Measurements from ENCODE around the gene HLF.

The HLF gene

DNA sequence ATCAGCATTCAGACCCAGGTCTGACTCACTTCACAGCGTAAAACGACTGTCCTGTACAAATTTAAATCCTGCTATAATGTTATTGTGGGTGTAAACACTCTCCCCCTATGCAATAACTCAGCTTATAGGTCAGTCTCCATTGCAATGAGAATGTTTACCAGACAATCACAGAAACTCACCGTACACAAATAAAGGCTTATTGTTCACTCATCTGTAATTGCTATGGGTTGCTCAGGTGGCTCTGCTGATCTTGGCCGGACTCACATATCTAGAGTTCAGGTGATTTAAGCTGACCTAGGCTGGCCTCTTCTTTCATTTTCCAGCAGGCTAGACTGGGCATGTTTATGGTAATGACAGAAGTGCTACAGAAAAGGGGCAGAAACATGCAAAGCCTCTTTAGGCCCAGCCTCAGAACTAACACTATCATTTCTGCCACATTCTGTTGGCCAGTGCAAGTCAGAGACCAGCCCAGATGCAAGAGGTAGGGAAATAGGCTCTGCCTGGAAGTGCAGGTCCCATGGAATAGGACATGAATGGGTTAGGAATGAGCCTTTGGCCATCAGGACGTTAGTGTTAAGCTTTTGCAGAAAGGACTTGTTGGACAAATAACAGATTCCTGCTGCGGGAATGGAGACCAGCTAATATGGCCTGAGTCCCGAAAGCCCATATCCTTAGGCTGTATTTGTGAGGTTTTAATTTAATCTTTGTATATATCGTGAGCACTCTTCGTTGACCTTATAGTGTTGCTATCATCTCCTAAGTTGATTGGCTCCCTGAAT, 44.0 kb downstream of the HLF start:
- DNase-seq (ENCODE audit: low read depth in 2 of 2) = no peak

DNA sequence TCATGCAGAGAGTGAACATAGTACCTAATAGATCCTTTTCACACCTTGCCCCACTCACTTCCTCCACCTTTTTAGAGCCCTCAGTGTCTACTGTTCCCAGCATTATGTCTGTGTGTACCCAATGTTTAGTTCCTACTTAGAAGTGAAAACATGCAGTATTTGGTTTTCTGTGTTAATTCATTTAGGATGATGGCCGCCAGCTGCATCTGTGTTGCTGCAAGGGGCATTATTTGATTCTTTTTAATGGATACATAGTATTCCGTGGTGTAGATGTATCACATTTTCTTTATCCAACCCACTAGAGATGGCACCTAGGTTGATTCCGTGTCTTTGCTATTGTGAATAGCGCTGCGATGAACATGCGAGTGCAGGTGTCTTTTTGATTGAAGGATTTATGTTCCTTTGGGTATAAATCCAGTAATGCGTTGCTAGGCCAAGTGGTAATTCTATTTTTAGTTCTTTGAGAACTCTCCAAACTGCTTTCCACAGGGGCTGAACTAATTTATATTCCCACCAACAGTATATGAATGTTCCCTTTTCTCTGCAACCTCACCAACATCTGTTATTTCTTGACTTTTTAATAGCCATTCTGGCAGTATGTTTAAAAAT, 47.1 kb downstream of the HLF start:
- no peak for DNase-seq (ENCODE audit: low read depth in 2 of 2)

DNA sequence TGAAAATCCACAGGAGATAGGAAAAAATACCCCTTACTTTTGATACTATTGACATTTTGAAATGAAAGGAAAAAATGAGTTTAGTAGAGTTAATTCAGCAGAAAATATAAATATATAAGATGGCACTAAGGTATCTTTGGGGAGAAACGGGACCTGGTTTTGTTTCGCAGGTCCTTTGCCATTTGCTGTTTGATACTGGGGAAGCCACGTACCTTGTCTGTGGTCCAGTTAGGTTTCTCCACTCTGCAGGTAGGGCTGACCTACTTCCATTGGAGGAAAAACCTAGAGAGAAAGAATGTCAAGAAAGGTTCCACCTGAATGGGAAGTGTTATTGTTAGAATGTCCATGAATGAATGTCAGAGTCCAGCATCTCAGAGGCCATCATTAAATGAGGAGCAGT, 48.1 kb downstream of the HLF start:
- no peak for DNase-seq (ENCODE audit: low read depth in 2 of 2)

DNA sequence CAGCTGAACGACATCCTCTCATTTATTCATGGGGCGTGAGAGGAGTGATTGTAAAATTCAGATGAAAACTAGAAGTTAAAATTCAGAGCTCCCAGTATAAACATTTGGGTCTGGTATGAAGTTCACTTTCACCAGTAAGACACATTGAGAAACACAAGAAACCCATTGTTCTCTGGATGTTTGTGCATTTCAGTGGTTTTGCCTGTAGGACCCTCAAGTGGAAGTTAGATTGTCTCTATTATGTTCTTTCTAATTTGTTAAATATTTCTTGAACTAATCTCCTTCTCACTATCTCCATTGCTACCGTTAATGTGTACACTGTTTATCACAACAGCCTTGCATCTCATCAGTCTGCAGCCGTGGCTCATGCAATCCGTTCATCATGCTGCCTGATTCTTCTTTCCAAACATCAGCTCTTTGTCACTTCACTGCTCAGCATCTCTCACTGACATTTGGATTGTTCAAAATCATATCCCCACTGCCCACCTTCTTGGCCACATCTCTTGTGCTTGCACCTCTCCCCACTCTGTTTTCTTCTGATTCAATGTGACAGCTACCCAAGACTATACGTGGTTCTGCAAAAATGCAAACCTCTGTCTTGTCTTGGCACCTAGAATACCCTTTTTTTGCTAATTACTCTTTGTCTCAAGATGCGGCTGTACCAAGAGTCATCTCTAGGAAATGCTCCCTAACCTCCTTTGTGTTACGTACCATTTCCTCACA, 49.5 kb downstream of the HLF start:
- DNase-seq (ENCODE audit: low read depth in 2 of 2) = no peak

DNA sequence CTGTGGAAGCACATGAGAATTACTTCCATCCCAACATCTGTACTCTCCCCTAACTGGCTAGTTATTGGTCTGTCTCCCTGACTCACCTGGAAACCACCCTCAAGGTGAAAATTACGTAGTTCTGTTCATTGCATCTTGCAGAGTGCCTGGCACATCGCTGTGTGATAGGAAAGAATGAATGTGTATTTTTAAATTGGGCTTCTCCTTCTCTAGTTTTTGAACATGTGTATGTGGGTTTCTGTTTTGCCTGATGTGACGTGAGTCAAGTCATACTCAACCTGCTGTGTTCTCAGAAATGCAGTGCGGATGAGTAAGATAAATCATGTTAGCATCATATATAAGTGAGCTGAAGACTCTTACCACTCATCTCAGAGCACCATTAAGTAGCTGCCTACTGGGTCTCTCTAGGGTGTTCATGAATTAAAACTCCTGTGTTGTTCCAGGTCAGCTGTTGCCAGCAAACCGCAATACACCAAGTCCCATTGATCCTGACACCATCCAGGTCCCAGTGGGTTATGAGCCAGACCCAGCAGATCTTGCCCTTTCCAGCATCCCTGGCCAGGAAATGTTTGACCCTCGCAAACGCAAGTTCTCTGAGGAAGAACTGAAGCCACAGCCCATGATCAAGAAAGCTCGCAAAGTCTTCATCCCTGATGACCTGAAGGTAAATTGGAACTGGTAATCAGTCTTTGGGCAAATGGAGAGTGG, 50.2 kb downstream of the HLF start:
- no peak for DNase-seq (ENCODE audit: low read depth in 2 of 2)

DNA sequence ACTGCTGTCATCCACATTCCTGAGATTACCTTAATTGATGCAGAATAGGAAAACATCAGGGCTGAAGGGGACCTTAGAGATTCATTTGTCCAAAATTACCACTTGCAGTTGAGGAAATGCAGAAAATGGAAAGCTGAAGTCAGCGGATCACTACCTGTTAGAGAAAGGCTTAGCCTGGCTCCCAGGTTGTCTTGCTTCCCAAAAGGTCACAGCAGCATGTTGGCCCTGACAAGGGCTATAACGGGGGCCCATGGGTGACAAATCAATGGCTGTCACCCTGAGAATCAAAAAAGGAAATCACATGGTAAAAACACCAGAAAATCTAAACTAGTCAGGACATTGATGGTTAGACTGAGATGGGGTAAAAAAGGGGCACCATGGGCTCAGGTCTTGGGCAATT, 51.7 kb downstream of the HLF start:
- DNase-seq (ENCODE audit: low read depth in 2 of 2) = no peak

DNA sequence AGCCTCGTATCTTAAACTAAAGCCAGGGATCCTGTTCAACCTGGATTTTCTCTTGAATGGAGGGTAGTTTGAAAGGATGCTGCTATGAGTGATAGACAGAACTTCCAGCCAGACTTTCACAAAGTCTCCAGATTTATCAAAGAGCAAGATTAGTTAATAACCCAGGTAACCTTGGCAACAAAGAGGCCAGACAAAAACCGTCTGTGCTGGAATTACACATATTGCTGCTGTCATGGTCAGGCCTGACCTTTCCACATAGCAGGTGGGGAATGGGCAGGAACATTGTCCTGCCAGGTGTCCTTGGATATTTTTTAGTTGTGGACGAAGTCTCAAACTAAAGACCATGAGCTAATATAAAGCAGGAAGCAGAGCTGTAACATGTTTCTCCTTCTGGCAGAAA, 52.5 kb downstream of the HLF start:
- no peak for DNase-seq (ENCODE audit: low read depth in 2 of 2)

DNA sequence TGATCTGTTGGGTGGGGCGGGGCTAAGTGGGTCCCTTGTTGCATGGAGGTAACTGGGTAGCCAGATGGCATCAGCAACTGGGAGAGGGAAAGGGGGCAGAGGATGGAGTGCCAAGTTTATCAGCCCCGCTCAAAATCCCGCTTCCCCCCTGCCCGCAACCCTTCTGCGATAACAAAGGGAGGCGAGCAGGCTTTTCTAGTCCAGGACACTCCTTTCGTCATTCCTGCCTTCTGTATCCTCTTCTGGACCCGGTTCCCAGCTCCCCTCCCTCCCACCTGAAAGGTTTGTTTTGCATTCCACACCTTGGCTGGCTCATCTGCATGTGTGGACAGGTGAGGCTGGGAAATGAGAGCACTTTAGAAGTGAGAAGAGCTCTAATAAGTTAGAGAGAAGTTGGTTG, 53.3 kb downstream of the HLF start:
- DNase-seq (ENCODE audit: low read depth in 2 of 2) = no peak

DNA sequence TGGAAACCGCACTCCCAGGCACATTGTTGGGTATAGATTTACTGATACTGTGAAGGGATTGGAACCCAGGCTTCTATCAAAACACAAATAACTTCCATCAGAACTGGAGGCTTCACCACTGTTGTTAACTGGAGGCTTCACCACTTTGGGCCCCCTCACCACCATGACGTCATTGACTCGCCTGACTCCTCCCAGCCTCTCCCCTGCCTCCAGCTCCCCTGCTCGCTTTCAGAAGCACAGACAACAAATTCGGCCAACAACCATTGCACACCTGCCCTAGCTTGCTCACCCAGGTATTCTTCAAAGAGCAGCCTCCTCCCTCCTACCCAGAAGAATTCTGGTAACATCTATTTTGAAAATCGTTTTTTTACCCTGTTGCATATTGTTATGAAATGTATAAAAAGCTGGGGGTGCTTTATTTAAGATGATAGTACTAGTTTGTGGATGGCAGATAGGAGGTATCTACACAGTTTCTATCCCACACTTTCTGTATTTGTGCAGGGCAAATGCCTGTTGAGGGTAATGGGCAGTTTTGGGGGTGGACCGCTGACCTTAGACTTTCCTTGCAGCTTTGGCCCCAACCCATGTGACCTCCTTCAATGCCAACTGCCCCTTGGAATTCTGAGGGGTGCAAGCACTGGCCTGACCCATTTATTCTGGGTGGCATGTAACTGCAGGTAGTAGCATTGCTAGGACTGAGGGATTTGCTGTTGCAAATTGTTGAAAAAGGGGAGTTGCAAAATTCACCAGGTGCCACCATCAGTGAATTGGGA, 54.1 kb downstream of the HLF start:
- no peak for DNase-seq (ENCODE audit: low read depth in 2 of 2)

DNA sequence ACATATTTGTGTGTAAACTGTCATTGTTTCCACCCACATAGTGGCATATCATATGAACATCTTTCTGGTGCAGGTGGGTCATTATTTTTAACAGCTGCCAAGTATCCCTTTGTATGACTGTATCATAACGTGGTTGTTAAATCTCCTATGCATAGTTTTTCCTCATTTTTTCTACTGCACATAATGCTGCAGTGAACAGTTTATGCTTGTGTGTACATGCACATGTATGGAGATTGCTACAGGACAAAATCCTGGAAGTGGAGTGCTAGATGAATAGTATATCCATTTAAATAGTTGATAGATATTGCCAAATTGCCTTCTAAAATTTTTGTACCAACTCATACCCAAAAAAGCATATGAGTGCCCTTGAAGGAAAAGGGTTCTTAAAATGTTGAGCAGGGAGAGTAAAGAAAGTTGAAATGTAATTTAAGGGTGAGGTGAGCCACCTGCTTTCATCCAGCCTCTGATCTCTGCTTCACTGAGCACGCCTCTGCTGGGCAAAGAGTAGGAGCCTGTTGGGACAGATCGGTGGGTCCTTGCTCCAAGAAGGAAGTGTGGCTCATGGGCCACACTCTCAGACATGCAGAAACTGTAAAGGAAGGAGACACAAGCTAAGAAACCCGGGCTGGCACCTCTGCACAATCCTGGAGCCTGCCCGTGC, 55.3 kb downstream of the HLF start:
- DNase-seq (ENCODE audit: low read depth in 2 of 2) = no peak

DNA sequence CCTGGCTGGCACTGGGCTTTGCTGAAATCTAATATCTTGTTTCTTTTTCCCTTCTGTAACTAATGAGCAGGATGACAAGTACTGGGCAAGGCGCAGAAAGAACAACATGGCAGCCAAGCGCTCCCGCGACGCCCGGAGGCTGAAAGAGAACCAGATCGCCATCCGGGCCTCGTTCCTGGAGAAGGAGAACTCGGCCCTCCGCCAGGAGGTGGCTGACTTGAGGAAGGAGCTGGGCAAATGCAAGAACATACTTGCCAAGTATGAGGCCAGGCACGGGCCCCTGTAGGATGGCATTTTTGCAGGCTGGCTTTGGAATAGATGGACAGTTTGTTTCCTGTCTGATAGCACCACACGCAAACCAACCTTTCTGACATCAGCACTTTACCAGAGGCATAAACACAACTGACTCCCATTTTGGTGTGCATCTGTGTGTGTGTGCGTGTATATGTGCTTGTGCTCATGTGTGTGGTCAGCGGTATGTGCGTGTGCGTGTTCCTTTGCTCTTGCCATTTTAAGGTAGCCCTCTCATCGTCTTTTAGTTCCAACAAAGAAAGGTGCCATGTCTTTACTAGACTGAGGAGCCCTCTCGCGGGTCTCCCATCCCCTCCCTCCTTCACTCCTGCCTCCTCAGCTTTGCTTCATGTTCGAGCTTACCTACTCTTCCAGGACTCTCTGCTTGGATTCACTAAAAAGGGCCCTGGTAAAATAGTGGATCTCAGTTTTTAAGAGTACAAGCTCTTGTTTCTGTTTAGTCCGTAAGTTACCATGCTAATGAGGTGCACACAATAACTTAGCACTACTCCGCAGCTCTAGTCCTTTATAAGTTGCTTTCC, 56.0 kb downstream of the HLF start:
- DNase-seq (ENCODE audit: low read depth in 2 of 2) = no peak

DNA sequence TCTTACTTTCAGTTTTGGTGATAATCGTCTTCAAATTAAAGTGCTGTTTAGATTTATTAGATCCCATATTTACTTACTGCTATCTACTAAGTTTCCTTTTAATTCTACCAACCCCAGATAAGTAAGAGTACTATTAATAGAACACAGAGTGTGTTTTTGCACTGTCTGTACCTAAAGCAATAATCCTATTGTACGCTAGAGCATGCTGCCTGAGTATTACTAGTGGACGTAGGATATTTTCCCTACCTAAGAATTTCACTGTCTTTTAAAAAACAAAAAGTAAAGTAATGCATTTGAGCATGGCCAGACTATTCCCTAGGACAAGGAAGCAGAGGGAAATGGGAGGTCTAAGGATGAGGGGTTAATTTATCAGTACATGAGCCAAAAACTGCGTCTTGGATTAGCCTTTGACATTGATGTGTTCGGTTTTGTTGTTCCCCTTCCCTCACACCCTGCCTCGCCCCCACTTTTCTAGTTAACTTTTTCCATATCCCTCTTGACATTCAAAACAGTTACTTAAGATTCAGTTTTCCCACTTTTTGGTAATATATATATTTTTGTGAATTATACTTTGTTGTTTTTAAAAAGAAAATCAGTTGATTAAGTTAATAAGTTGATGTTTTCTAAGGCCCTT, 56.8 kb downstream of the HLF start:
- no peak for DNase-seq (ENCODE audit: low read depth in 2 of 2)

DNA sequence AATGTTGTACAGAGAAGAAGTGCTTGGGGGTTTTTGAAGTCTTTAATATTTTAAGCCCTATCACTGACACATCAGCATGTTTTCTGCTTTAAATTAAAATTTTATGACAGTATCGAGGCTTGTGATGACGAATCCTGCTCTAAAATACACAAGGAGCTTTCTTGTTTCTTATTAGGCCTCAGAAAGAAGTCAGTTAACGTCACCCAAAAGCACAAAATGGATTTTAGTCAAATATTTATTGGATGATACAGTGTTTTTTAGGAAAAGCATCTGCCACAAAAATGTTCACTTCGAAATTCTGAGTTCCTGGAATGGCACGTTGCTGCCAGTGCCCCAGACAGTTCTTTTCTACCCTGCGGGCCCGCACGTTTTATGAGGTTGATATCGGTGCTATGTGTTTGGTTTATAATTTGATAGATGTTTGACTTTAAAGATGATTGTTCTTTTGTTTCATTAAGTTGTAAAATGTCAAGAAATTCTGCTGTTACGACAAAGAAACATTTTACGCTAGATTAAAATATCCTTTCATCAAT, 57.8 kb downstream of the HLF start:
- no peak for DNase-seq (ENCODE audit: low read depth in 2 of 2)

DNA sequence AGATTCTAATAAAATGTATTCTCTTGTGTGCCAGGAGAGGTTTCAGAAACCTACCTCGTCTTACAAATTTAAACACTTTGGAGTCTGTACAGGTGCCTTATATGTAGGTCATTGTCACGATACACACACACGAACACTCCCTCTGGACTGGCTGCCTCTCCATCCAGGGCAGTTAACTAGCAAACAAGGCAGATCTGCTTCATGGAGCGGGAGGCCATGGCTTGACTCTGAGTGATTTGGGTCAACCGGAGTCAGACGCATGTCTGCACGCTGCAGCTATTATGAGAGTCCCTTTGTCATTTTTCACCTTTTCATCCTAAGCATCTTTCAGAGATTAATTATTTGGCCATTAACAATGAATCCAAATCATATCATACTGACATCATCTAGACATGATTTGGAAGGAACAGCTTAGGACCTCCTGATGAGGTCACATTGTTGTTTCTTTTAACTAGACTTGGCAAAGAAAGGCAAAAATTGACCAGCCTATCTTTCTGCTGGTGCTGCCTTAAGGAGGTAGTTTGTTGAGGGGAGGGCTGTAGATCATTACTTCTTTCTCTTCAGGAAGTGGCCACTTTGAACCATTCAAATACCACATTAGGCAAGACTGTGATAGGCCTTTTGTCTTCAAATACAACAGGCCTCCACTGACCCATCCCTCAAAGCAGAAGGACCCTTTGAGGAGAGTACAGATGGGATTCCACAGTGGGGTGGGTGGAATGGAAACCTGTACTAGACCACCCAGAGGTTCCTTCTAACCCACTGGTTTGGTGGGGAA, 58.9 kb downstream of the HLF start:
- no peak for DNase-seq (ENCODE audit: low read depth in 2 of 2)

DNA sequence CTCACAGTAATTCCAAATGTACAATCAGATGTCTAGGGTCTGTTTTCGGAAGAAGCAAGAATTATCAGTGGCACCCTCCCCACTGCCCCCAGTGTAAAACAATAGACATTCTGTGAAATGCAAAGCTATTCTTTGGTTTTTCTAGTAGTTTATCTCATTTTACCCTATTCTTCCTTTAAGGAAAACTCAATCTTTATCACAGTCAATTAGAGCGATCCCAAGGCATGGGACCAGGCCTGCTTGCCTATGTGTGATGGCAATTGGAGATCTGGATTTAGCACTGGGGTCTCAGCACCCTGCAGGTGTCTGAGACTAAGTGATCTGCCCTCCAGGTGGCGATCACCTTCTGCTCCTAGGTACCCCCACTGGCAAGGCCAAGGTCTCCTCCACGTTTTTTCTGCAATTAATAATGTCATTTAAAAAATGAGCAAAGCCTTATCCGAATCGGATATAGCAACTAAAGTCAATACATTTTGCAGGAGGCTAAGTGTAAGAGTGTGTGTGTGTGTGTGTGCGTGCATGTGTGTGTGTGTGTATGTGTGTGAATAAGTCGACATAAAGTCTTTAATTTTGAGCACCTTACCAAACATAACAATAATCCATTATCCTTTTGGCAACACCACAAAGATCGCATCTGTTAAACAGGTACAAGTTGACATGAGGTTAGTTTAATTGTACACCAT, 59.7 kb downstream of the HLF start:
- DNase-seq (ENCODE audit: low read depth in 2 of 2) = no peak

DNA sequence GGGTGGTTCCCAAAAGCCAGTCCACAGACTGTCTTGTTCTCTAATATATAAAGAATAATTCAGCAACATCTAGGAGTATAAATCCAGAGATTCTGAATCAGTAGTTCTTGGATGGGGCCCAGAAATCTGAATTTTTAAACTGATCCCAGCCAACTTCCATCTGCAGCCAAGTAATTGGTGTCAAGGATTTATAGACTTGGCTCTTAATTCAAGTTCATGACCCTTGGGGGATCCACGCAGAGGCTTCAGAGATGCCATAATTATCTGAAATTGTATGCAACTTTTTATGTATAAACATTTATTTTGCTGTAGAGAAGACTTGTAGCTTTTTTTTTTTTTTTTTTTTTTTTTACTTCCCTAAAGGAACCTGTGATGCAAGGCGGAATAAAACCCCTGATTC, 60.6 kb downstream of the HLF start:
- no peak for DNase-seq (ENCODE audit: low read depth in 2 of 2)

DNA sequence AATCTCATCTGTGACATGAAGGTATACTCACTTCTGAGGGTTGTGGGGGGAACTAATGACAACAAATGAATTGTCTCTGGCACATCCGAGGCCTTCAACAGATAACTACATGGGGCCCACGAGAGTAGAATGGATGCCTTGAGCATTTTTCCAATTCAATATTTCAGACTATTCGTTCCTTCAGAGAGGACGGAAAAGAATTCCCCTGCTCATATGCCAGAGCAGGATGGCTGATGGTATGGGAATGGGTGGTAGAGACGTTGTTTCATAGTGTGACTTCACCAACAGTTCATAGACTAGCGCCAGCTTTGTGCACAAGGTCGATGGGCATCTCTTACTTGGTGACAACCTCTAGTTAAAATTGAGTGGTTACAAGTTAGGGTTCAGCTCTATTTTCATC, 61.3 kb downstream of the HLF start:
- DNase-seq (ENCODE audit: low read depth in 2 of 2) = no peak
